Bronchial epithelial cell (primary cell): ENCODE results near the gene PIM3. TPM values are rescaled to one million over a fixed set of nuclear protein-coding genes. Genes with fewer than 3 reads are reported as not detected.
A peak's percentile ranks its signal among the peaks of the same experiment; 100 is the strongest.

Experiments used
- DNase-seq: peaks from one replicate; pipeline ENCODE4 v3.0.0-alpha.2; 2010; ENCODE audit warnings: low read depth
- FAIRE-seq: peaks from 2 replicates; lab custom pipeline; 2011; peaks lifted over from hg19 to GRCh38; lab: Jason Lieb, UNC
- H3K27me3 ChIP-seq: 2 replicates; pipeline ENCODE4 v1.5.1; 2011; ENCODE audit warnings: low read length; ENCODE audit not compliant: control insufficient read depth, insufficient read depth
- H3K36me3 ChIP-seq: 2 replicates; pipeline ENCODE4 v1.5.1; 2011; ENCODE audit warnings: low read length; ENCODE audit not compliant: control insufficient read depth, insufficient read depth
- H3K4me3 ChIP-seq: 2 replicates; pipeline ENCODE4 v1.5.1; 2011; ENCODE audit warnings: mild to moderate bottlenecking, low read depth, low read length, control low read depth
- CTCF ChIP-seq: IDR thresholded peaks from 2 replicates; pipeline ENCODE4 v1.5.1; 2011; ENCODE audit warnings: mild to moderate bottlenecking, moderate library complexity, low read length, control low read depth, inconsistent platforms; ENCODE audit not compliant: insufficient read depth, severe bottlenecking
- total RNA-seq: library from RNA; depleted of rRNA; stranded (reverse); fragments of >200 nt; gene quantifications from 2 replicates; pipeline ENCODE4 v1.2.1, GENCODE V29; 2014

PIM3 gene
- total RNA-seq, 1 donor from 2014 or later = 67.1 TPM

- FAIRE-seq (no peak), DNase-seq (no peak)
- Histone ChIP-seq H3K4me3 (no peak overlapping the region), H3K27me3 (no peaks in the 10 kb centered on the region), H3K36me3 (no peaks in the 10 kb centered on the region)
- no peak for TF ChIP-seq CTCF
Observed at GRCh38 chr22:49938565-49939136, 21.9 kb upstream of the PIM3 start.

- no peaks in the 10 kb centered on the region for H3K36me3 ChIP-seq
- no peak overlapping the region for H3K4me3 ChIP-seq
- no peak for TF ChIP-seq CTCF
- no peak for FAIRE-seq
- H3K27me3 ChIP-seq = no peaks in the 10 kb centered on the region
- no peak for DNase-seq
Observed at GRCh38 chr22:49941507-49942316, 18.9 kb upstream of the PIM3 start.

GRCh38 chr22:49942565-49943404 is 17.8 kb upstream of the PIM3 start:
- TF ChIP-seq CTCF = no peak
- Histone ChIP-seq H3K4me3 (no peak overlapping the region), H3K27me3 (no peaks in the 10 kb centered on the region), H3K36me3 (no peaks in the 10 kb centered on the region)
- DNase-seq (no peak), FAIRE-seq (peak; percentile 86)

- FAIRE-seq (no peak), DNase-seq (no peak)
- no peak for TF ChIP-seq CTCF
- H3K4me3 ChIP-seq = no peak overlapping the region
- H3K27me3 ChIP-seq = no peaks in the 10 kb centered on the region
- H3K36me3 ChIP-seq = no peaks in the 10 kb centered on the region
Observed at GRCh38 chr22:49943405-49943765, 17.2 kb upstream of the PIM3 start.

- FAIRE-seq = no peak
- Histone ChIP-seq H3K36me3 (no peaks in the 10 kb centered on the region), H3K4me3 (no peak overlapping the region), H3K27me3 (no peaks in the 10 kb centered on the region)
- no peak for TF ChIP-seq CTCF
- DNase-seq = no peak
Observed at GRCh38 chr22:49943771-49944398, 16.7 kb upstream of the PIM3 start.
